H9 (cell line): ENCODE data around the gene THSD4. TPM values are rescaled to one million over a fixed set of nuclear protein-coding genes. Genes with fewer than 3 reads are reported as not detected.

Experiments
- DNase-seq: peaks from one replicate; pipeline ENCODE4 v3.0.0-alpha.2; 2017
- H2AFZ ChIP-seq: one replicate; pipeline ENCODE4 v1.6.1; 2013; ENCODE audit warnings: mild to moderate bottlenecking, low read length, control low read depth, moderate library complexity
- H2AK5ac ChIP-seq: 2 replicates; pipeline ENCODE4 v1.6.1; 2013; ENCODE audit warnings: low read length, control low read depth, mixed read lengths; ENCODE audit not compliant: insufficient read length
- H2BK120ac ChIP-seq: one replicate; pipeline ENCODE4 v1.6.1; 2013; ENCODE audit warnings: low read depth, mild to moderate bottlenecking, low read length, control low read depth, inconsistent platforms; ENCODE audit not compliant: poor library complexity, severe bottlenecking
- H2BK12ac ChIP-seq: 2 replicates; pipeline ENCODE4 v1.6.1; 2013; ENCODE audit warnings: low read length, control low read depth, mixed read lengths, low read depth; ENCODE audit not compliant: insufficient read length
- H2BK15ac ChIP-seq: 2 replicates; pipeline ENCODE4 v1.6.1; 2013; ENCODE audit warnings: low read depth, low read length, control low read depth
- H2BK20ac ChIP-seq: one replicate; pipeline ENCODE4 v1.6.1; 2013; ENCODE audit warnings: low read depth, mild to moderate bottlenecking, low read length, control low read depth, inconsistent platforms; ENCODE audit not compliant: poor library complexity, severe bottlenecking
- H2BK5ac ChIP-seq: 2 replicates; pipeline ENCODE4 v1.6.1; 2013; ENCODE audit warnings: low read length, control low read depth, mixed read lengths; ENCODE audit not compliant: insufficient read length
- H3K14ac ChIP-seq: 2 replicates; pipeline ENCODE4 v1.6.1; 2013; ENCODE audit warnings: low read length, control low read depth; ENCODE audit not compliant: insufficient read depth
- H3K18ac ChIP-seq: 2 replicates; pipeline ENCODE4 v1.6.1; 2013; ENCODE audit warnings: low read depth, mild to moderate bottlenecking, mixed read lengths, low read length, control low read depth; ENCODE audit not compliant: insufficient read length
- H3K23ac ChIP-seq: 2 replicates; pipeline ENCODE4 v1.6.1; 2013; ENCODE audit warnings: low read length, control low read depth, mixed read lengths, low read depth; ENCODE audit not compliant: insufficient read length
- H3K23me2 ChIP-seq: 2 replicates; pipeline ENCODE4 v1.6.1; 2013; ENCODE audit warnings: low read depth, mild to moderate bottlenecking, mixed read lengths, low read length, control low read depth; ENCODE audit not compliant: insufficient read length, poor library complexity, severe bottlenecking
- H3K27ac ChIP-seq: 2 replicates; pipeline ENCODE4 v1.5.1; 2013; ENCODE audit warnings: low read length, control low read depth, mixed read lengths, low read depth; ENCODE audit not compliant: insufficient read length
- H3K27me3 ChIP-seq: 2 replicates; pipeline ENCODE4 v1.6.1; 2013; ENCODE audit warnings: low read length, control low read depth, inconsistent platforms; ENCODE audit not compliant: insufficient read depth
- H3K4ac ChIP-seq: 2 replicates; pipeline ENCODE4 v1.6.1; 2013; ENCODE audit warnings: low read depth, mild to moderate bottlenecking, control low read depth, inconsistent platforms, low read length, moderate library complexity
- H3K4me1 ChIP-seq: 2 replicates; pipeline ENCODE4 v1.6.1; 2013; ENCODE audit warnings: low read length, control low read depth, inconsistent platforms; ENCODE audit not compliant: insufficient read depth
- H3K4me2 ChIP-seq: 2 replicates; pipeline ENCODE4 v1.6.1; 2013; ENCODE audit warnings: low read length, control low read depth, mixed read lengths; ENCODE audit not compliant: insufficient read length, insufficient read depth
- H3K56ac ChIP-seq: 2 replicates; pipeline ENCODE4 v1.6.1; 2013; ENCODE audit warnings: low read depth, mild to moderate bottlenecking, mixed read lengths, low read length, control low read depth; ENCODE audit not compliant: insufficient read length
- H3K79me1 ChIP-seq: 2 replicates; pipeline ENCODE4 v1.6.1; 2013; ENCODE audit warnings: low read depth, mild to moderate bottlenecking, moderate library complexity, low read length, control low read depth, inconsistent platforms; ENCODE audit not compliant: insufficient read depth, poor library complexity, severe bottlenecking
- H3K79me2 ChIP-seq: 2 replicates; pipeline ENCODE4 v1.6.1; 2013; ENCODE audit warnings: low read length, control low read depth, inconsistent platforms; ENCODE audit not compliant: insufficient read depth
- H3K9ac ChIP-seq: 2 replicates; pipeline ENCODE4 v1.6.1; 2013; ENCODE audit warnings: low read length, control low read depth, mixed read lengths; ENCODE audit not compliant: insufficient read length; ENCODE audit errors: extremely low read depth
- H3K9me3 ChIP-seq: one replicate; pipeline ENCODE4 v1.6.1; 2013; ENCODE audit warnings: low read depth, low read length, inconsistent platforms; ENCODE audit not compliant: control insufficient read depth
- H3T11ph ChIP-seq: one replicate; pipeline ENCODE4 v1.6.1; 2013; ENCODE audit warnings: mild to moderate bottlenecking, low read length, control low read depth, inconsistent platforms
- H4K20me1 ChIP-seq: one replicate; pipeline ENCODE4 v1.6.1; 2013; ENCODE audit not compliant: control insufficient read depth, insufficient read length, insufficient read depth
- H4K5ac ChIP-seq: 2 replicates; pipeline ENCODE4 v1.6.1; 2013; ENCODE audit warnings: low read depth, mild to moderate bottlenecking, mixed read lengths, low read length, control low read depth; ENCODE audit not compliant: insufficient read length
- H4K8ac ChIP-seq: replicated peaks from 2 replicates; pipeline ENCODE4 v1.6.1; 2013; ENCODE audit warnings: low read length, control low read depth, mixed read lengths, low read depth; ENCODE audit not compliant: insufficient read length
- H4K91ac ChIP-seq: 2 replicates; pipeline ENCODE4 v1.6.1; 2013; ENCODE audit warnings: low read depth, mild to moderate bottlenecking, moderate library complexity, mixed read lengths, low read length, control low read depth; ENCODE audit not compliant: insufficient read length
- H3K27ac Mint-ChIP-seq, 3 experiments: 2 replicates in 2 of 3; 3 replicates in 1 of 3; pipeline ENCODE4 v1.8.0; 2020 to 2021; ENCODE audit warnings: mixed read lengths in 3 of 3, mild to moderate bottlenecking in 1 of 3, moderate library complexity in 1 of 3
- H3K27me3 Mint-ChIP-seq: 2 replicates; pipeline ENCODE4 v1.8.0; 2021; ENCODE audit warnings: low read depth, mild to moderate bottlenecking, moderate library complexity, mixed read lengths
- H3K36me3 Mint-ChIP-seq, 3 experiments: 2 replicates in 2 of 3; 3 replicates in 1 of 3; pipeline ENCODE4 v1.8.0; 2020 to 2021; ENCODE audit warnings: low read depth in 3 of 3, mixed read lengths in 3 of 3; ENCODE audit not compliant: insufficient read depth in 1 of 3
- H3K4me1 Mint-ChIP-seq, 2 experiments: 2 replicates each; pipeline ENCODE4 v1.8.0; 2020; ENCODE audit warnings: mixed read lengths in 2 of 2
- H3K4me3 Mint-ChIP-seq, 2 experiments: 2 replicates in 1 of 2; 3 replicates in 1 of 2; pipeline ENCODE4 v1.8.0; 2020 to 2021; ENCODE audit warnings: mild to moderate bottlenecking in 2 of 2, mixed read lengths in 2 of 2, moderate library complexity in 1 of 2
- H3K9me3 Mint-ChIP-seq, 2 experiments: 2 replicates in 1 of 2; 3 replicates in 1 of 2; pipeline ENCODE4 v1.8.0; 2020; ENCODE audit warnings: mild to moderate bottlenecking in 2 of 2, mixed read lengths in 2 of 2, moderate library complexity in 1 of 2
- CTCF ChIP-seq: fragments of 200-600 bp; sonication (generic); conservative IDR thresholded peaks from 3 replicates; pipeline ENCODE4 v1.8.0; 2021; ENCODE audit warnings: antibody characterized with exemption, mild to moderate bottlenecking
- whole genome bisulfite sequencing: extraction: QIAGEN DNeasy Blood & Tissue Kit; methylation state at CpG from one replicate; pipeline ENCODE4 v1.1.7; 2013; ENCODE audit warnings: missing lambda C conversion rate, low lambda C conversion rate, mixed read lengths; ENCODE audit not compliant: insufficient read length; ENCODE audit errors: extremely low coverage; 5-methylcytosine and 5-hydroxymethylcytosine counted together
- total RNA-seq: library from RNA; stranded (reverse); gene quantifications from 2 replicates; pipeline ENCODE4 v1.2.1, GENCODE V29; 2021

THSD4 gene
- total RNA-seq, 1 experiment from 2014 or later = 5.5 TPM

GRCh38 chr15:71362987-71363968 is 248.0 kb downstream of the THSD4 start:
- H3K36me3 Mint-ChIP-seq = peaks cover 4 to 7% (median 7%) of the 10 kb centered on the region in 3 experiments; a peak in 4 of 7 replicates
- Histone ChIP-seq H3K14ac (no peak overlapping the region), H4K91ac (no peak overlapping the region), H3K4me2 (peak overlapping the region; percentile 50), H4K20me1 (no peaks in the 10 kb centered on the region), H2BK5ac (no peak overlapping the region), H3K27ac (peak overlapping the region; percentile 75), H4K8ac (no peak overlapping the region), H3K18ac (peak overlapping the region; percentile 77), H3K79me1 (no peaks in the 10 kb centered on the region), H2AK5ac (no peak overlapping the region), H2BK120ac (no peak overlapping the region), H3K27me3 (no peaks in the 10 kb centered on the region), H3K4ac (no peak overlapping the region), H3K56ac (no peak overlapping the region), H3K9me3 (no peaks in the 10 kb centered on the region), H2BK12ac (no peak overlapping the region), H2BK20ac (no peak overlapping the region), H3T11ph (no peak overlapping the region), H3K4me1 (peaks cover 16% of the 10 kb centered on the region), H3K23ac (no peak overlapping the region), H3K9ac (no peak overlapping the region), H2AFZ (no peak overlapping the region), H3K23me2 (no peaks in the 10 kb centered on the region), H2BK15ac (no peak overlapping the region), H3K79me2 (no peaks in the 10 kb centered on the region), H4K5ac (no peak overlapping the region)
- H3K4me3 Mint-ChIP-seq = peak overlapping the region in 1 of 2 experiments; percentile 15; a peak in 2 of 5 replicates
- WGBS = no CpG with 5 or more reads among the region's 11 CpGs
- TF ChIP-seq CTCF = no peak
- H3K4me1 Mint-ChIP-seq = peaks cover 41 to 43% of the 10 kb centered on the region in 2 experiments
- no peak for DNase-seq
- H3K9me3 Mint-ChIP-seq = no peaks in the 10 kb centered on the region; a peak in 1 of 5 replicates
- peak overlapping the region; percentile 85 to 99 (median 97) for H3K27ac Mint-ChIP-seq
- no peaks in the 10 kb centered on the region for H3K27me3 Mint-ChIP-seq
